ENCODE data around the gene SERINC2.
"Not testable (repeated sequence)": the region's sequence is repeated elsewhere in the genome, so short reads cannot be mapped to it uniquely, and the experiment has no call there.

The SERINC2 gene

DNA sequence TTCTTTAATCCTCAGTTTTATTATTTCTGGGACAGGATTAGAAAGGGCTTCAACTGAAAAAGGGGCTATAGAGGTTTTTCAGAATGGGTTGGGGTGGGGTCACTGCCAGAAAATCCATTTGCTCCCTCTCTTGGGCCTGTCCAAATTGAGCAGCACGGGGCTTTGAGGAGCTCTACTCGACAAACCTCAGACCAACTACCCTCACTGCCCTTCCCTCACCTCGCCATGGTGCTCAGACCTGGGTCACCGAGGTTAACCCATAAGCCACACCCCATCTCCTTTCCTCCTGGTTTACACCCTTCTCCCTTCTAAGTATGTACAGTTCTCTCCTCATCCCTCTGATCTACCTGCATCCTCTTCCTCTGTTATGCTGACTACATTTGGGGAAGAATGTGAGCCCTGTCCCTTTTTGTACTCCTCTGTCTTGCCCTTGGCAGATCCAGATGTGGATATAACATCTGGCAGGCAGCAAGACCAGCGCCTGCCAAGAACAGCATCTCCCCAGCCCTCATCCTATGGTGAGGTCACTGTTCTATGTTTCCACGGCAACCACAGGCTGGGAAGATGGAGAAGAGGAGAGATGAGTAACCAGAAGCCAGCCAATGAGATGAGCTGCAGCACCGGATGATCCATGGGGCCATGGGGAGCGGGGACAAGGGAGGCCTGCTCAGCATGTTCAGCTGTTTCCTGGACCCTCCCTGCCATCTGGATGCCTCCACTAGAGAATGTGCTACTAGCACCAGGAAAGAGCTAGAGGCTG is 36.5 kb upstream of the SERINC2 start:
- no peaks in the 10 kb centered on the region for H3K36me3 ChIP-seq (ENCODE audit: insufficient read depth, low read length)
- H3K9me3 ChIP-seq (ENCODE audit: control insufficient read depth, insufficient read depth, low read length), result no peaks in the 10 kb centered on the region
- no peak overlapping the region for H3K9ac ChIP-seq (ENCODE audit: low read depth, low read length)
- peaks cover 24% of the 10 kb centered on the region for H3K4me1 ChIP-seq (ENCODE audit: insufficient read depth, low read length)

DNA sequence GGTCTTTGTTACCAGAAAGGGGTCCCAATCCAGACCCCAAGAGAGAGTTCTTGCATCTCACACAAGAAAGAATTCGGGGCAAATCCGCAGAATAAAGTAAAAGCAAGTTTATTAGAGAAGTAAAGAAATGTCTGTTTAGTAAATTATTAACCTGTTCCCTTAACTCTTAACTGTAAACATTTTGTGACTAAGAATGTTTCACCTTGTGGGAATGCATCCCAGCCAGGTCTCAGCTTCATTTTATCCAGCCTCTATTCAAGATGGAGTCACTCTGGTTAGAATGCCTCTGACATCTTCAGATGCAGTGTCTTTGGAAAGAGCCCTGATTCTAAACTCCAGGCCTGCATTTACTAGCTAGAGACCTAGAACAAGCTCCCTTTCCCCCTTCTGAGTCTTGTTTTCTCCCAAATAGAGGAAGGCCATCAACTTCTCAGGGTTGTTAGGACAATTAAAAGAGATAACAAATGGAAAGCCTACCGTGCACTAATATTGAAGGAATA is 35.6 kb upstream of the SERINC2 start:
- H3K9ac ChIP-seq (ENCODE audit: low read depth, low read length), result no peak overlapping the region
- no peaks in the 10 kb centered on the region for H3K9me3 ChIP-seq (ENCODE audit: control insufficient read depth, insufficient read depth, low read length)
- no peaks in the 10 kb centered on the region for H3K36me3 ChIP-seq (ENCODE audit: insufficient read depth, low read length)
- peaks cover 18% of the 10 kb centered on the region for H3K4me1 ChIP-seq (ENCODE audit: insufficient read depth, low read length)

DNA sequence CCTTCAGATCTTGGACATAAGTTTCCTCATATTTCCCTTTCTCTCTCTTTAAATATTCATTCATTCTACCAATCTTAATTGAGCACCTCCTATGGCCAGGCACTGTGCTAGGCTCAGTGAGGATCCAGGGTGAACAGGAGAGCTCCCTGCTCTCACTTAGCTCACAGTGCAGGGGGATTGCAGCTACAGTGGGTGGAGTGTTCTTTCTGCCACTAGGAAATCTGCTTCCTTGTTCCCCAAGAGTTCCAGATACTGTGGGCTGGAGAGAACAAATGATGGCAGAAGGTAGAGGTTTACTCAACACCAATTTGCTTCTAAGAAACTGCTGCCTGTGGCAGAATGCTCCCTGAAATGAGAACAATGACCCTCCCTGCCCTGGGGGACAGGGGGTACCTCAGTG is 35.0 kb upstream of the SERINC2 start:
- H3K9ac ChIP-seq (ENCODE audit: low read depth, low read length), result no peak overlapping the region
- H3K9me3 ChIP-seq (ENCODE audit: control insufficient read depth, insufficient read depth, low read length), result no peaks in the 10 kb centered on the region
- peaks cover 17% of the 10 kb centered on the region for H3K4me1 ChIP-seq (ENCODE audit: insufficient read depth, low read length)
- no peaks in the 10 kb centered on the region for H3K36me3 ChIP-seq (ENCODE audit: insufficient read depth, low read length)

DNA sequence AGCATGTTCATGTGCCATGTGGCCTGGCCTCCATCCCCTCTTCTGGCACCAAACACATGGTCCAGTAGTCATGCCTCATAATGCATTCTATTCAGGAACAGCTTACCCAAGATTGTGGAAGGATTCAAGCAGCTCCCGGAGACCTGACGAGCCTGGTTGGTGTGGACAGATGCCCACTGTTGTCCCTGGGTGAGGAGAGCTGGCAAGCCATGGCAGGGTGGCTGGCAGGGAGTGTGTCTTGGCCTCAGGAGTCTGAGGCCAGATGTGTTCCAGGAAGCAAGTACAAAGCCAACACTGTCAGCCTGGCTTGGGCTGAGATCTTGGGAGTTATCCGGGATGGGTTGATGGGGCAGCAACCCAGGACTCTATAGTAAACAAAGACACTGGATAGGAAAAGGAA is 32.8 kb upstream of the SERINC2 start:
- peaks cover 13% of the 10 kb centered on the region for H3K4me1 ChIP-seq (ENCODE audit: insufficient read depth, low read length)
- H3K9me3 ChIP-seq (ENCODE audit: control insufficient read depth, insufficient read depth, low read length), result no peaks in the 10 kb centered on the region
- no peaks in the 10 kb centered on the region for H3K36me3 ChIP-seq (ENCODE audit: insufficient read depth, low read length)
- no peak overlapping the region for H3K9ac ChIP-seq (ENCODE audit: low read depth, low read length)

DNA sequence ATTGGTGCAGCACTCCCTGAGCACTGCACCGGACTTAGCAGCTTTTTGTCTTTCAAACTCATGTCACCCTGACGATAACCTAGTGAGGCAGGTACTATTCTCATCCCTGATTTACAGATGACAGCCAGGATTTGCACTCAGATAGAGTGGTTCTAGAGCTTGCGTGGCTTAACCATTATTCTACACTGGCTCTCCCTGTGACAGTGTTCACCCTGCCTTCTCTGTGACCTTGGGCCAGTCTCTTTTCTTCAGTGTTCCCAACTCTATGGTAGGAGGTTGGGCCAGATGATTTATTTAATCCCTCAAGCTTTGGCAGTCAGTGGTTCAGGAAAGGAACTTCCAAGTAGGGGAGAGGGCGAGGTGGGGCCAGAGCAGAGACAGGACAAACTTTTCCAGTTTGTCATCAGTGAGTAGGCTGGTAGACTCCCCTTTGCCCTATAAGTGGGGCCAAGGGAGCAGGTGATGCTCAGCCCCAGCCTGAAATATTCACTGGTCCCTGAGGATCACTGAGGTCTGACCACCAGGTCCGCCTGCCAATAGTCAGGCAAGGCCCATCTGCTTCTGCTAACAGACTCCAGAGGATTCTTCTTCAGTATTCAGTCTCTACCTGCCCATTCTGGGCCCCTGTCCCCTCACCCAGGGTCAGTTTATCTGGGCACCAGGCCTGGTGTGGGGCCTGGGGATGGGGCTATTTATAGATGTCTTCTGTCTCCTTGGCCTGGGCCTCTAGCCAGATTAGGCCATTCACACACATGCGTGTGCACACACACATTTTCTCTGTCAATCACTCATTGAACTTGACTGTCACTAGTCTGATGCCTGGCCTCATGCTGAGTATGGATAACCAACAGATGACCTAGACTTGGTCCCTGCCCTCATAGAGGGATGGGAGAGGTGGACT is 31.4 kb upstream of the SERINC2 start:
- no peak overlapping the region for H3K9ac ChIP-seq (ENCODE audit: low read depth, low read length)
- H3K4me1 ChIP-seq (ENCODE audit: insufficient read depth, low read length), result peaks cover 5% of the 10 kb centered on the region
- H3K36me3 ChIP-seq (ENCODE audit: insufficient read depth, low read length), result no peaks in the 10 kb centered on the region
- H3K9me3 ChIP-seq (ENCODE audit: control insufficient read depth, insufficient read depth, low read length), result no peaks in the 10 kb centered on the region

DNA sequence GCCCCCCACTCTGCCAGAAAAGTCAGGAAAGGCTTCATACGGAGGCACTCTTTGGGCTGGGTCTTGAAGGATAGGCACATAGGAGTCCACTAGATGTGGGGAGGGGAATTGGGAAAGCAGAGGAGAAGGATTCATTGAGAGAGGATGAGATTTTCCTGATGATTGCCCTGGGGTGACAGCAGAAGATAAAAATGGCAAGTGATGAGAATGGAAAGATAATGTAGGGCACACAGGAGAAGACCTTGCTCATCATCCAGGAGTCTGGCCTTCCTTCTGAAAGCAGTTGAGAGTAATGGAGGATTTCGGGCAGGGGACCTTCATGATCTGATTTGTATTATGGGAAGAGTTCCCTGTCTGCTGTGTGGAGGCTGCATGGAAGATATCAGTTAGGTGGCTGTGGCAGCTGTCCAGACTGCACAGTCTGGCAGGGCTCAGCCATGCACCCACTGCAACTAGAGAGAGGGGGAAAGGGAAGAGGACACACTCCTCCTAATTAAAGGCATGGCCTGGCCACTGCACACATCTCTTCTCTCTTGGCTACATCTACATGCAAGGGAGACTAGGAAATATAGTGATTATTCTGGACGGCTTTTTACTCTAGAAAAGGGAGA is 30.5 kb upstream of the SERINC2 start:
- Histone ChIP-seq H3K36me3 (ENCODE audit: insufficient read depth, low read length) (no peaks in the 10 kb centered on the region), H3K9me3 (ENCODE audit: control insufficient read depth, insufficient read depth, low read length) (no peaks in the 10 kb centered on the region), H3K4me1 (ENCODE audit: insufficient read depth, low read length) (peaks cover 4% of the 10 kb centered on the region; the same call in 1 of the 2 replicates)

DNA sequence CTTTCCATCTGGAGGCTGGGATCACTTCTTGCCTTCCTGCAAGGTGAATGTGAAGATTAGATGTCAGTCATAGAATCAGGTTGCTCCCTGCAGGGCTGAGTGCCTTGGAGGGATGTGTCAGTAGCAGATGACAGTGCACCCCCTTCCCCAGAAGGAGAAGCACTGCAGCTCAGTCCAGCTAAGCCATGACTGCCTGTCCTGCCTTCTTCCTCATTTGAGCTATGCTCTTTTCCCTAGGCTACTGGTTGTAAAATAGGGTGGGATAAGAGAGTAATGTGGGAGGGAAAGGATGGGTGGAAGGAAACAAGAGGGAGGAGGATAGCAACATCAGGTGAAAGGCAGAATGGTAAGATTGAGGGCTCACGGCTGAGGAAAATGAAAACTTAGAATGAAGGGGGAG is 29.0 kb upstream of the SERINC2 start:
- H3K9ac ChIP-seq (ENCODE audit: low read depth, low read length), result no peak overlapping the region

More for the DNA sequence above, 30.5 kb upstream of the SERINC2 start:
- H3K9ac ChIP-seq (ENCODE audit: low read depth, low read length), result no peak overlapping the region

DNA sequence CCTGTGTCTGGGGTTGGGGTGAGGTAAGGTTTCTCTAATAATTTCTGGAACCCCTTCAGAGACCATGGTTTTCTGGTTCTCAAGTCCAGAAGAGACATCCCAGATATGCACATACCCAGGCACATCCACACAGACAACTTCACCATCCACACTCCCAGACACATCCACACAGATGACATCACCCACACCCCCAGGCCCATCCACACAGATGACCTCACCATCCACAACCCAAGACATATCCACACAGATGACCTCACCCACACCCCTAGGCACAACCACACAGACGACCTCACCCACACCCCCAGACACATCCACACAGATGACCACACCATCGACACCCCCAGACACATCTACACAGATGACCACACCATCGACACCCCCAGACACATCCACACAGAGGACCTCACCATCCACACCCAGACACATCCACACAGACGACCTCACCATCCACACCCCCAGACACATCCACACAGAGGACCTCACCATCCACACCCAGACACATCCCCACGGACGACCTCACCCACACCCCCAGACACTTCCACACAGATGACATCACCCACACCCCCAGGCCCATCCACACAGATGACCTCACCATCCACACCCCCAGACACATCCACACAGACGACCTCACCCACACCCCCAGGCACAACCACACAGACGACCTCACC is 26.3 kb upstream of the SERINC2 start:
- not testable (repeated sequence) for H3K36me3 ChIP-seq (ENCODE audit: insufficient read depth, low read length); H3K9ac ChIP-seq (ENCODE audit: low read depth, low read length); H3K4me1 ChIP-seq (ENCODE audit: insufficient read depth, low read length); H3K9me3 ChIP-seq (ENCODE audit: control insufficient read depth, insufficient read depth, low read length)

More for the DNA sequence above, 29.0 kb upstream of the SERINC2 start:
- Histone ChIP-seq H3K9me3 (ENCODE audit: control insufficient read depth, insufficient read depth, low read length) (no peaks in the 10 kb centered on the region), H3K4me1 (ENCODE audit: insufficient read depth, low read length) (peaks cover 4% of the 10 kb centered on the region; the same call in 1 of the 2 replicates), H3K36me3 (ENCODE audit: insufficient read depth, low read length) (no peaks in the 10 kb centered on the region)

DNA sequence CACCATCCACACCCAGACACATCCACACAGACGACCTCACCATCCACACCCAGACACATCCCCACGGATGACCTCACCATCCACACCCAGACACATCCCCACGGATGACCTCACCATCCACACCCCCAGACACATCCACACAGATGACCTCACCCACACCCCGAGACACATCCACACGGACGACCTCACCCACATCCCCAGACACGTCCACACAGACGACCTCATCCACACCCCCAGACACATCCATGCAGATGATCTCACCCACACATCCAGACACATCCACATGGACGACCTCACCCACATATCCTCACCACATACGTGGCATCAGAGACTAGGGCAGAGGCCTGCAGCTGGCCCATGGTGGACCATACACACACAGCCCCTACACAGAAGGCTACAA is 25.4 kb upstream of the SERINC2 start:
- Histone ChIP-seq H3K9ac (ENCODE audit: low read depth, low read length) (no peak overlapping the region), H3K9me3 (ENCODE audit: control insufficient read depth, insufficient read depth, low read length) (no peaks in the 10 kb centered on the region), H3K4me1 (ENCODE audit: insufficient read depth, low read length) (peaks cover 4% of the 10 kb centered on the region; the same call in 1 of the 2 replicates), H3K36me3 (ENCODE audit: insufficient read depth, low read length) (no peaks in the 10 kb centered on the region)

DNA sequence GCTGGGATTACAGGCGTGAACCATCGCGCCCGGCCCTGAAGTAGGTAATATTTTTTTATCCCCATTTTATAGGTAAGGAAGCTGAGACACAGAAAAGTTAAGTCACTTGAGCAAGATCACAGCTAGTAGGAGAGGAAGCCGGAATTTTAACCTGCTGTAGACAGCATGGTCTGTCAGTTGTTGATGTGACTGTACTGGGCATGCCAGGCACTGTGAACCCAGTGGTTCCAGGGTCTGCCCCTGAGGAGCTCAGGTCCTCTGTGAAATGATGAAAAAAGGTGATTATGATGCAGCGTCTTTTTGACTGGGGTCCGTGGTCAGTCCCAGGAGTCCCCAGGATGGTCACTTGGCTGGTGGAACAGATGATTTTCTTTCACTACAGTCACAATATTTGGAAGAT is 23.4 kb upstream of the SERINC2 start:
- no peaks in the 10 kb centered on the region for H3K9me3 ChIP-seq (ENCODE audit: control insufficient read depth, insufficient read depth, low read length)
- H3K9ac ChIP-seq (ENCODE audit: low read depth, low read length), result no peak overlapping the region
- no peaks in the 10 kb centered on the region for H3K36me3 ChIP-seq (ENCODE audit: insufficient read depth, low read length)
- H3K4me1 ChIP-seq (ENCODE audit: insufficient read depth, low read length), result peaks cover 4% of the 10 kb centered on the region; the same call in 1 of the 2 replicates

DNA sequence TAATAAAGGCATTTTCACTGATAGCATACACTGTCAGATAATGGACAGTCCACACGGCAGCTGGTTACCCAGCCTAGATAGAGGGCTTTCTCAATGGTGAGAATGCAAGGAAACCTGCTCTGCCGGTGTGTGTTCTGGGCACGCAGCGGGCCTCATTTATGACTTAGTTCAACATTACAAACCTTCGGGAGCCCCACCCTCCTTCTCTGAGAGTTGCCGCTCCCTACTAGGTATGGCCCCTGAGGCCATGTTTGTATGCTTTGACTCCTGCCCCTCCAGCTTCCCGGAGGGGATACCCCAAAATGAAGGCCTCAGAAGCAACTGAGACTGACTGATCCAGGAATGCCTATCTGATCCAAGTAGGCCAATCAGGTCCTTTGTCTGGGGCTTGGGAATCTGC is 22.9 kb upstream of the SERINC2 start:
- Histone ChIP-seq H3K4me1 (ENCODE audit: insufficient read depth, low read length) (peaks cover 4% of the 10 kb centered on the region; the same call in 1 of the 2 replicates), H3K36me3 (ENCODE audit: insufficient read depth, low read length) (no peaks in the 10 kb centered on the region), H3K9me3 (ENCODE audit: control insufficient read depth, insufficient read depth, low read length) (no peaks in the 10 kb centered on the region), H3K9ac (ENCODE audit: low read depth, low read length) (no peak overlapping the region)

DNA sequence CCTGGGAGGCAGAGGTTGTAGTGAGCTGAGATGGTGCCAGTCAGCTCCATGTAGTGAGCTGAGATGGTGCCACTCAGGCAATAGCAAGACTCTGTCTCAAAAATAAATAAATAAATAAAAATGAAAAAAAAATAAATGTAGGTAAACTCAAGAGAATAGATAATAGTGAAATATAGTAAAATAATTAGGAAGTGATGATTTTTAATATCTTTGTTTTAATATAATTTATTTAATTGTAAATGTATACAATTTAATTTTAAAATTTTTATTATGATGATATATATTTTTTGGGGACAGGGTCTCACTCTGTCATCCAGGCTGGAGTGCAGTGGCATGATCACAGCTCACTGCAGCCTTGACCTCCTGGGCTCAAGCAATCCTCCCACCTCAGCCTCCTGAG is 19.6 kb upstream of the SERINC2 start:
- H3K4me1 ChIP-seq (ENCODE audit: insufficient read depth, low read length), result peaks cover 7% of the 10 kb centered on the region; the same call in 1 of the 2 replicates
- no peak overlapping the region for H3K9ac ChIP-seq (ENCODE audit: low read depth, low read length)
- no peaks in the 10 kb centered on the region for H3K9me3 ChIP-seq (ENCODE audit: control insufficient read depth, insufficient read depth, low read length)
- no peaks in the 10 kb centered on the region for H3K36me3 ChIP-seq (ENCODE audit: insufficient read depth, low read length)

DNA sequence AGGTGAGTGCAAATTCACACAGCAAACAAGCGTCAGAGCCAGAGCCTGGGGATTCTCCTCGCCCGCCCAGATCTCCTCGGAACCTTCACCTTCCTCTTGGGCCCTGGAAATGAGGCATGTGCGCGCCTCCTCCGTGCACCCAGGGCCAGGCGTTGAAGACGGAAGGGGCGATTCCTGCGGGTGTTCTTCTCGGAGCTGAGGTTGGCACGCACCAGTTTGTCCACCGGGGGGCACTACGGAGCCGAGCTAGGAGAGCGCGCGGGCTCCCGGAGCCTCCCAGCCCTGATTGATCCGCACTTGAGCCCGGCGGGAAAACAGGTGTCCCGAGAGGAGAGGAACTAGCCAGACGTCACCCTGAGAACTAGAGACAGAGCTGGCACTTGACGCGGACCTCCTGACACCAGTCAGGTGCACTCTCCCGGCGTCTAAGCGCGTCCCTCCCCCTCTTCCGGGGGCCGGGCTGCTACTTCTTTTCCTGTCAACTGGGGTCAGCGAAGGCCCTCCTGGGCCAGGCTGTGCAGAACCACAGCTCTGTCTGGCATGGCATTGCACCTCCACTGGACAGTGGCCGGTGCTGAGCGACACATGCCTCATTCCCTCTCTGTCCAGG is 18.3 kb upstream of the SERINC2 start:
- Histone ChIP-seq H3K4me1 (ENCODE audit: insufficient read depth, low read length) (peaks cover 6% of the 10 kb centered on the region; the same call in 1 of the 2 replicates), H3K9ac (ENCODE audit: low read depth, low read length) (peak overlapping the region; percentile 41), H3K36me3 (ENCODE audit: insufficient read depth, low read length) (no peaks in the 10 kb centered on the region), H3K9me3 (ENCODE audit: control insufficient read depth, insufficient read depth, low read length) (no peaks in the 10 kb centered on the region)

Measured in ES-I3 (cell line).